GM12891 (cell line): ENCODE data around the gene CEP55. TPM values are rescaled to one million over a fixed set of nuclear protein-coding genes. Genes with fewer than 3 reads are reported as not detected.

ENCODE experiments used
- DNase-seq: peaks from one replicate; pipeline ENCODE4 v3.0.0; 2011; ENCODE audit warnings: low spot score; ENCODE audit not compliant: insufficient read length
- FAIRE-seq: peaks from 2 replicates; lab custom pipeline; 2011; peaks lifted over from hg19 to GRCh38; lab: Jason Lieb, UNC
- PAX5 ChIP-seq: IDR thresholded peaks from 2 replicates; pipeline ENCODE4 v1.6.1; 2011; ENCODE audit warnings: low read length, moderate library complexity, mild to moderate bottlenecking; ENCODE audit not compliant: insufficient read depth, severe bottlenecking
- POLR2A ChIP-seq: IDR thresholded peaks from 2 replicates; pipeline ENCODE4 v1.6.1; 2011; ENCODE audit warnings: low read depth, low read length, control low read depth
- POLR2AphosphoS5 ChIP-seq: IDR thresholded peaks from 2 replicates; pipeline ENCODE4 v1.6.1; 2011; ENCODE audit warnings: low read depth, low read length, control low read depth
- POU2F2 ChIP-seq: IDR thresholded peaks from 2 replicates; pipeline ENCODE4 v1.6.1; 2011; ENCODE audit warnings: low read depth, mild to moderate bottlenecking, control low read depth, low read length, moderate library complexity
- SPI1 ChIP-seq: IDR thresholded peaks from 2 replicates; pipeline ENCODE4 v1.6.1; 2011; ENCODE audit warnings: low read depth, low read length, control low read depth
- TAF1 ChIP-seq: IDR thresholded peaks from 2 replicates; pipeline ENCODE4 v1.6.1; 2011; ENCODE audit warnings: low read depth, low read length, control low read depth
- polyA plus RNA-seq: library from polyadenylated mRNA; unstranded; fragments of >200 nt; gene quantifications from one replicate; pipeline ENCODE4 v1.2.1, GENCODE V29; 2012; ENCODE audit warnings: low read depth, missing spikeins, inconsistent platforms; ENCODE audit not compliant: missing spikeins

CEP55 gene
- polyA plus RNA-seq = 16.6 TPM

GRCh38 chr10:93496322-93497041 is at the start of gene CEP55:
TSS of gene CEP55 (plus strand) at chr10:93496612. CDS start at chr10:93500052, 3,440 bp downstream.
- peak; percentile 88 for DNase-seq
- TF ChIP-seq TAF1 = peak; percentile 28; the same call in 1 of the 2 replicates
- TF ChIP-seq SPI1 = peak; percentile 57
- peak; percentile 45; the same call in 1 of the 2 replicates for TF ChIP-seq POLR2A
- TF ChIP-seq POU2F2 = no peak
- TF ChIP-seq PAX5 = no peak
- peak; percentile 64; the same call in 1 of the 2 replicates for TF ChIP-seq POLR2AphosphoS5
- FAIRE-seq = peak; percentile 99

- TF ChIP-seq PAX5 = no peak
- no peak for TF ChIP-seq POLR2A
- TF ChIP-seq POU2F2 = no peak
- DNase-seq (no peak), FAIRE-seq (no peak)
Observed at GRCh38 chr10:93447019-93447418, 49.4 kb upstream of the CEP55 start.

- FAIRE-seq (no peak), DNase-seq (no peak)
- TF ChIP-seq PAX5 (no peak), POLR2AphosphoS5 (no peak), SPI1 (no peak), POLR2A (no peak), POU2F2 (no peak), TAF1 (no peak)
Observed at GRCh38 chr10:93447970-93448369, 48.4 kb upstream of the CEP55 start.

- FAIRE-seq (no peak), DNase-seq (no peak)
- TF ChIP-seq SPI1 (no peak), POLR2A (no peak), PAX5 (no peak), TAF1 (no peak), POLR2AphosphoS5 (no peak), POU2F2 (no peak)
Observed at GRCh38 chr10:93451244-93451947, 45.0 kb upstream of the CEP55 start.

GRCh38 chr10:93452143-93452542 is 44.3 kb upstream of the CEP55 start:
- TF ChIP-seq POU2F2 = no peak
- TF ChIP-seq PAX5 = no peak
- no peak for TF ChIP-seq TAF1
- no peak for TF ChIP-seq POLR2AphosphoS5
- TF ChIP-seq POLR2A = no peak
- FAIRE-seq (peak; percentile 33), DNase-seq (no peak)

- TF ChIP-seq POLR2A (no peak), POLR2AphosphoS5 (no peak), TAF1 (no peak)
- DNase-seq = no peak
- FAIRE-seq = no peak
Observed at GRCh38 chr10:93454146-93454545, 42.3 kb upstream of the CEP55 start.

- no peak for TF ChIP-seq SPI1
- FAIRE-seq (no peak), DNase-seq (no peak)
Observed at GRCh38 chr10:93454736-93455135, 41.7 kb upstream of the CEP55 start.

- FAIRE-seq = no peak
- DNase-seq = no peak
- TF ChIP-seq TAF1 (no peak), POLR2A (no peak), POLR2AphosphoS5 (no peak), SPI1 (no peak), PAX5 (no peak), POU2F2 (no peak)
Observed at GRCh38 chr10:93456480-93456879, 39.9 kb upstream of the CEP55 start.

GRCh38 chr10:93457511-93457910 is 38.9 kb upstream of the CEP55 start:
- FAIRE-seq = no peak
- TF ChIP-seq TAF1 (no peak), PAX5 (no peak), POU2F2 (no peak), POLR2A (no peak), SPI1 (no peak), POLR2AphosphoS5 (no peak)
- DNase-seq = no peak
